Omental fat pad (tissue), 4 donors: ENCODE results near the gene MAEA. TPM values are rescaled to one million over a fixed set of nuclear protein-coding genes. Genes with fewer than 3 reads are reported as not detected.

Experiments
- ATAC-seq: fragments of 150-250 bp; one replicate; pipeline ENCODE4 v1.9.1; 2016; ENCODE audit warnings: mild to moderate bottlenecking, moderate library complexity; ENCODE audit not compliant: low FRiP score
- DNase-seq: peaks from one replicate; pipeline ENCODE4 v3.0.0-alpha.2; 2019; ENCODE audit warnings: low spot score
- total RNA-seq, 4 donors: library from RNA; depleted of rRNA; stranded (reverse); fragments of >200 nt; gene quantifications; one replicate each; pipeline ENCODE4 v1.1.0, GENCODE V29; 2016
- TF ChIP-seq, protein P1 (sequence below), 3 donors: fragments of 450-650 bp; IDR thresholded peaks; one replicate each; pipeline ENCODE4 v1.5.1; 2016 to 2017; ENCODE audit warnings: antibody characterized with exemption in 3 of 3, mild to moderate bottlenecking in 3 of 3, moderate library complexity in 2 of 3

The MAEA gene
- total RNA-seq, 4 donors from 2014 or later: 38.8 to 71.2 (median 51.8) TPM

DNA sequence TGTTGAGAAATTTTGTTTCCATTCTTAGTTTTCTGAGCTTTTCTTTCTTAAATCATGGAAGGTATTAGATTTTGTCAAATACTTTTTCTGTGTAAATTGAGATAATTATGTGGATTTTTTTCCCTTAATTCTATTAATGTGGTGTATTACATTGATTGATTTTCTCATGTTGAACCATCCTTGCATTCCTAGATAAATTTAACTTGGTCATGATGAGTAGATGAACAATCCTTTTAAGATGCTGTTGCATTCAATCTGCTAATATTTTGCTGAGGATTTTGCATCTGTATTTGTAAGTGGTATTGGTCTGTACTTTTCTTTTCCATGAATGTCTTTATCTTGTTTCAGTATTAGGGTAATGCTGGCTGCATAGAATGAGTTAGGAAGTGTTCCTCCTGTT lies 20.5 kb upstream of the MAEA start:
- TF ChIP-seq, protein P1, sequence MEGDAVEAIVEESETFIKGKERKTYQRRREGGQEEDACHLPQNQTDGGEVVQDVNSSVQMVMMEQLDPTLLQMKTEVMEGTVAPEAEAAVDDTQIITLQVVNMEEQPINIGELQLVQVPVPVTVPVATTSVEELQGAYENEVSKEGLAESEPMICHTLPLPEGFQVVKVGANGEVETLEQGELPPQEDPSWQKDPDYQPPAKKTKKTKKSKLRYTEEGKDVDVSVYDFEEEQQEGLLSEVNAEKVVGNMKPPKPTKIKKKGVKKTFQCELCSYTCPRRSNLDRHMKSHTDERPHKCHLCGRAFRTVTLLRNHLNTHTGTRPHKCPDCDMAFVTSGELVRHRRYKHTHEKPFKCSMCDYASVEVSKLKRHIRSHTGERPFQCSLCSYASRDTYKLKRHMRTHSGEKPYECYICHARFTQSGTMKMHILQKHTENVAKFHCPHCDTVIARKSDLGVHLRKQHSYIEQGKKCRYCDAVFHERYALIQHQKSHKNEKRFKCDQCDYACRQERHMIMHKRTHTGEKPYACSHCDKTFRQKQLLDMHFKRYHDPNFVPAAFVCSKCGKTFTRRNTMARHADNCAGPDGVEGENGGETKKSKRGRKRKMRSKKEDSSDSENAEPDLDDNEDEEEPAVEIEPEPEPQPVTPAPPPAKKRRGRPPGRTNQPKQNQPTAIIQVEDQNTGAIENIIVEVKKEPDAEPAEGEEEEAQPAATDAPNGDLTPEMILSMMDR (IDR thresholded peaks at IDR 0.05): no peak
- ATAC-seq (no peak), DNase-seq (no peak)

DNA sequence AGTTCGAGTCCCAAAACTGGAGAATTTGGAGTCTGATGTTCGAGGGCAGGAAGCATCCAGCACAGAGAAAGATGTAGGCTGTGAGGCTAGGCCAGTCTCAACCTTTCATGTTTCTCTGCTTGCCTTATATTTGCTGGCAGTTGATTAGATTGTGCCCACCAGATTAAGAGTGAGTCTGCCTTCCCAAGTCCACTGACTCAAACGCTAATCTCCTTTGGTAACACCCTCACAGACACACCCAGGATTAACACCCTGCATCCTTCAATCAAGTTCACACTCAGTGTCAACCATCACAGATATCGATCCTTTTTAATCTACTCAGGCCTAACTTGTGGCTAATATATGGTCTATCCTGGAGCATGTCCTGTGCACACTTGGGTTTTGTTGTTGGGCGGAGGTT lies 18.0 kb upstream of the MAEA start:
- ATAC-seq: no peak
- no peak for DNase-seq
- TF ChIP-seq, protein P1 (IDR thresholded peaks at IDR 0.05): no peak

DNA sequence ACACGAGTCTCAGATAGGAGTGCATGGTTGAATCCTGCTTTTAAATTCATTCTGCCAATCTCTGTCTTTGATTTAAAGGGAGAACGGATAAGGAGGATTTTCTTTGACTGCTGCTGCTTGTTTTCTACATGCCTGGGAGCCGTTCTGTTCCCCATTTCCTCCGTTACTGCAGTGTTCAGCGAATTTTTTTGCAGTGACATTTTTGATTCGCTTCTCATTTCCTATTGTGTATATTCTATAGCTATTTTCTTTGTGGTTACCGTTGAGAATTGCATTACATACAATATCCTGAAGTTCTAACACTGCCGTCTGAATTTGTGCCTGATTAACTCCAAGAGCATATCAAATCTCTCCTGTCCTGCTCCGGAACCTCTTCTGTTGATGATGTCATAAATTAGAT lies 14.8 kb upstream of the MAEA start:
- DNase-seq: no peak
- no peak for ATAC-seq
- TF ChIP-seq, protein P1 (IDR thresholded peaks at IDR 0.05): no peak

DNA sequence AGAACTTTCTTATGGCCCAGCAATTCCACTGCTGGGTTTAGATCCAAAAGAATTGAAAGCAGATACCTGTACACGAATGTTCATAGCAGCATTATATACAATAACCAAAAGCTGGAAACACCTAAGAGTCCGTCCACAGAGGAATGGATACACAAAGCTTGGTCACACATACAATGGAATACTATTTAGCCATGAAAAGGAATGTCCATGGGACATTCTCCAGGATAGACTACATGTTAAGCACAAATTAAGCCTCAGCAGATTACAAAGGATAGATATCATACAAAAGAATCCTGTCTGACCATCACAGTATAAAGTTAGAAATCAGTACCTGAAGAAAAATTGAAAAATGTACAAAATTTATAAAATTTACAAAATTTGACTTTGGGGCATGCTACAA lies 12.7 kb upstream of the MAEA start:
- ATAC-seq: no peak
- TF ChIP-seq, protein P1 (IDR thresholded peaks at IDR 0.05): no peak

DNA sequence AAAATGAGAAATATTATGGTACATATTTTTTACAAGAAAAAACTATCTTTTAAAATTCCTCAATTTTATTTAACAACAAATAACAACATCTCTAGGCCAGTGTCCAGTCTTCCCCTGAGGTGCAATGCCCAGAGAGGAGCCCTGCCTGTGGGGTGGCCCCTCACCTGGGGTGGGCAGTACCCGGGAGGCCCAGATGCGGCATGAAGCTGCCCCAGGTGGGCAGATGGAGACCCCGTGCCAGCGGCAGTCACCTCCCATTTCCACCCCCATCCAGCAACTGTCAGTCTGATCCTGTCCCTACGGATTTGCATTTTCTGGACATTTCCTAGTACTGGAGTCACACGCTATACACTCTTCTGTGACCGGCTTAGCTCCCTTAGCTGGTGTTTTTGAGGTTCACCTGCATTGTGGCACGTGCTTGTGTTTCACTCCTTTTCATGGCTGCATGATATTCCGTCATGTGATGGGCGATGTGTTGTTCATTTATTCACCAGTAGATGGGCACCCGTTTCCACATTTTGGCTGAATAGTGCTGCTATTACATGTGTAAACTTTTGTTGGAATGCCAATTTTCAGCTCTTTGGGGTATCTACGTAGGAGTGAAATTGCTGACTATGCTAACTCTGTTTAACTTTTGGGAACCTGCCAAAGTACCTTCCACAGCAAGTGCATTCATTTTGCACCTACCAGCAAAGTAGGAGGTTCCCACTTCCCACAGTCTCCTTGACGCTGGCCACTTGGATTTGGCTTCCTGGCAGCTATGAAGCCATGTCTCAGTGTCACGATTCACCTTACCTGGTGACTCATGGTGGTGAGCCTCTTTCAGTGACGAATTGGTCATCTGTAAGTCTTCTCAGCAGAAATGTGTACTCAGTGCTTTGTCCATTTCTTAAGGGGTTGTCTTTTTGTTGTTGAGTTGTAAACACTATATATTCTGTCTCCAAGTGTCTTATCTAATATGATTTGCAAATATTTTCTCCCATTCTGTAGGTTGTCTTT lies 11.7 kb upstream of the MAEA start:
- TF ChIP-seq, protein P1 (IDR thresholded peaks at IDR 0.05): no peak
- DNase-seq (no peak), ATAC-seq (no peak)

More for the DNA sequence above, 12.7 kb upstream of the MAEA start:
- DNase-seq: no peak

DNA sequence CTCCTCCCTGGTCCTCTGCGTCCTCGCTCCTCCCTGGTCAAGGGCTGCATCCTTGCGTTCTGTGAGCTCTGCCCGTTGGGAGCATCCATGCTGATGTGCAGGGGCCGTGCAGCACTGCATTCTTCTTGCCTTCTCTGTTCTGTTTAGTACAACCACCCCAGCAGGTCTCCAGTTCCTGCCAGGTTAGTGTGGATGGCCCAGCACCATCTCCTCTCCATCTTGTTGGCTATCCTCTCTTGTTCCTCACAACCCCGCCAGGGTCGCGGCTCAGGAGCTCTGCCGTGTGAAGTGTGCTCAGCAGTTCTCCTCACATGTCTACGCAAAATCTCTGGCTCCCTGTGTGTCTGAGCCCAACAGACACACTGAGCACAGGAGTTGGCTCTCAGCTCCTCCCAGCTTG lies 10.4 kb upstream of the MAEA start:
- ATAC-seq (no peak), DNase-seq (no peak)
- TF ChIP-seq, protein P1 (IDR thresholded peaks at IDR 0.05): no peak

DNA sequence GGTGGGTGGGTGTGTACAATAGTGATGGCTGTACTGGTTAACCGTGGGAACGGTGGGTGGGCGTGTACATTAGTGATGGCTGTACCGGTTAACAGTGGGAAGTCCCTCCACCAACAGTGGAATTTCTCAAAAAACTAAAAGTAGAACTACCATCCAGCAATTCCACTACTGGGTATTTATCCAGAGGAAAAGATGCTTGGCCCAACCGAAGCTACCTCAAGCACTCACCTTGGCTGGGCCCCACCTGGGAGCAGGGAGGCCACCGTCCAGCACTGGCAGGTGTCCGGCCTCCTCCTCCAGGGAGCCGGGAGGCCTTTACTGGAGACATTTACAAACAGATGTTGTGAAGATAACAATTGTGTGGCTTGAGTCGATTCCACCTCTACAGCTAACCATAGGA lies 6.0 kb upstream of the MAEA start:
- TF ChIP-seq, protein P1 (IDR thresholded peaks at IDR 0.05): no peak
- DNase-seq: no peak
- no peak for ATAC-seq
